ENCODE measurements around the gene LMF1.
"Not testable (repeated sequence)": the region's sequence is repeated elsewhere in the genome, so short reads cannot be mapped to it uniquely, and the experiment has no call there.

- not testable (repeated sequence) for TF ChIP-seq NFRKB (IDR thresholded peaks at IDR 0.05; ENCODE audit: low read depth); ELF1 (tag; IDR thresholded peaks at IDR 0.05); SRSF9 (IDR thresholded peaks at IDR 0.05; ENCODE audit: borderline replicate concordance, low read depth, low read length); PRDM10 (IDR thresholded peaks at IDR 0.05; ENCODE audit: partially characterized antibody); ZNF274 (IDR thresholded peaks at IDR 0.05; ENCODE audit: borderline replicate concordance, low read depth, low read length); CTCF (IDR thresholded peaks at IDR 0.05 in 2 of 3, conservative IDR thresholded peaks at IDR 0.05 in 1 of 3; ENCODE audit: insufficient read depth in 2 of 3, low read depth in 1 of 3, low read length in 3 of 3); MAFF (IDR thresholded peaks at IDR 0.05; ENCODE audit: low read length); FOS (IDR thresholded peaks at IDR 0.05; ENCODE audit: extremely low read depth, insufficient read length); ZNF785 (CRISPR knock-in tag; IDR thresholded peaks at IDR 0.05); REST (IDR thresholded peaks at IDR 0.05; ENCODE audit: borderline replicate concordance); REST (CRISPR knock-in tag; IDR thresholded peaks at IDR 0.05; ENCODE audit: low read depth); KDM2B (CRISPR knock-in tag; IDR thresholded peaks at IDR 0.05); TARDBP (IDR thresholded peaks at IDR 0.05)
Observed at GRCh38 chr16:858441-858840, 112.3 kb downstream of the LMF1 start.

Measured in K562 (cell line).